HG03066 (cell line): ENCODE data around the gene UBE2Z.
"Not testable (repeated sequence)": the region's sequence is repeated elsewhere in the genome, so short reads cannot be mapped to it uniquely, and the experiment has no call there.

Source experiments
- ATAC-seq: cut with Tn5 transposase; IDR thresholded peaks from one replicate; pipeline ENCODE4 v1.9.1; 2021; ENCODE audit warnings: low read depth; ENCODE audit not compliant: unreplicated experiment

The UBE2Z gene

DNA sequence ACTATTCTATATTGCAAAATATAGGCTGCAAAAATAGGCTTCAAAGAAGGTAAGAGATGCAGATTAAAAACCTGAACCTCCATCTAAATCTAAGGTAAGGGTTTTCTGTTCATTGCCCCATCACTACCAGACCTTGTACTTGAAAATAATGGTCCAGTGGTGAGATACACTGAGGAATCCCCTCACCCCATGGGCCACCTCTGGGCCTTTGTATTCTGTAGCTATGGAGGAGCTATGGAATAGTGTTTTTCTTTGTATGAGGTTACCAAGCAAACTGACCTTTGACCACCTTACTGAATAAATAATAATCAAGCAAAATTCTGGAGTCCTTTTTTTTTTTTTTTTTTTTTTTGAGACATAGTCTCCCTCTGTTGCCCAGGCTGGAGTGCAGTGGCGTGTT is 4.8 kb upstream of the UBE2Z start:
- no peak for ATAC-seq

DNA sequence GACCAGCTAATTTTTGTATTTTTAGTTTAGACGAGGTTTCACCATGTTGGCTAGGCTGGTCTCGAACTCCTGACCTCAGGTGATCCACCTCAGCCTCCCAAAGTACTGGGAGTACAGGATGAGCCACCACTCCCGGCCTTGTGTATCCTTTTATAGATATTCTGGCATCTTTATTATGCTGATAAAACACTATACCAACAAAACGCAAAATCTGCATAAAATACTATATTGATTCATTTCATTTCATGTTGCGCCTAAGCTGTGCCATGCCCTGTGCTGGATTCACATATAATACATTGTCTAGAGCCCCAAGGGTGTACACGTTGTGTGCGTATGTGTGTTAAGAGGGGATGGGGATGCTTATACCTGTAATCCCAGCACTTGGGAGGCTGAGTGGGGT is 3.8 kb upstream of the UBE2Z start:
- ATAC-seq = no peak

- ATAC-seq = no peak
These were observed 2.2 kb upstream of the UBE2Z start for GRCh38 chr17:48905987-48906515.

- no peak for ATAC-seq
These were observed 527 bp upstream of the UBE2Z start for GRCh38 chr17:48907713-48908046.

DNA sequence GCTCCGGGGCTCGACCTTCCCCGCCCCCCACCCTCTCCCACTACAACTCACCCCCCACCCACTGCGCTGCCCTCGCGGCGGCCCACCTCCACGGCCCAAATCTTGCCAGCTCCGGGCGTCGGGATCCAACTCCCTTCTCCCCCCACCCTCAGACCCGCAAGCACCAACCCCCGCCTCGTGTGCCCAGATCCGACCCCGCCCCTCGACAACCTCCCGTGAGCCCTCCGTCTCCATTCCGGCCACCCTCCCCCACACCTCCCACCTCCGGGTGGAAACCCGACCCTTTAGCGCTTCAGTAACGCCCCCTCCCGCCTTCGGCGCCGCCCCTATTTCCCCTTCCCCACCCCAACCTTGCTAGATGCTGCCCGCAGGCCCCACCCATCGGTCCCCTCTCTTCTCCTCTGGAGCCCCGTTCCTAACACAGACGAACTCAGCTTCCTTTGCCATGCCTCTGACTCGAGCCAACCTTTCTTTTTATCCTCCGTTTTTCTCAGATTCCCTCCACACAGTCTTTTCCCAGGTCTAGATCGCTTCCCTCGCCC is 717 bp downstream of the UBE2Z start:
- ATAC-seq = peak; percentile 36

- no peak for ATAC-seq
These were observed 1.6 kb downstream of the UBE2Z start for GRCh38 chr17:48909783-48910182.

GRCh38 chr17:48910370-48910769 is 2.2 kb downstream of the UBE2Z start:
- ATAC-seq = no peak

GRCh38 chr17:48912476-48912875 is 4.3 kb downstream of the UBE2Z start:
- ATAC-seq = no peak

DNA sequence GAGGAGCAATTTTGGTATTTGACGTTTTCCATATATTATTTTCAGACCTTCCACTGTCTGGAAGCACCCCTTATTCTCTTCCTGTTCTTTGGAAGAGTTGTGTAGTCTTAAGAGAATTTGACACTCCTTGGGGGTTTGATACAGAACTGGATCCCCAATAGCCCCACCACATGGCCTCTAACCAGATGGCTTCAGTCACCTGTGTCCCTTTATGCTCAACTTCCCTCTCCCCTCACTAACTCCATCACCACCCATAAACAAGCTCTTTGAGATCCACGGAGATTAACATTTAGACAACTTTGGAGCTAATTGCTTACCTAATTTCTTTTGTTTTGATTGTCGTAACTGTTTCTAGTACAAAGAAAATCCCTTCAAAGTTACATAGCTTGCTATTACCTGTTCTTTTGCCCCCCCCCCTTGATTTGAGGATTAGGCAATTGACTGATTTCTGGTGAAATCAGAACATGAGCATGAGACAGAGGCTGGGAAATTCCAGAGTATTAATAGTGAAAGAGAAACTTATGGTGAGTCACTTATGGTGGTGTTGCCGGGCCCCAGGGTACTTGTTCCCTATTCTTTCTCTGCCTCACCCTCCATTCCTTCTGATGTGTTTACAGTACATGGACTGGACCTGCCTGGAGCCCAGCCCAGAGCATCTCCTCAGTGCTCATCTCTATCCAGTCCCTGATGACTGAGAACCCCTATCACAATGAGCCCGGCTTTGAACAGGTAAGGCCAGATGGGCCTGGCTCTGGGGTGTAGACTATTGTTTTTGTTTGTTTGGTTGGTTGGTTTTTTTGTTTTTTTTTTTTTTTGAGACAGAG is 7.5 kb downstream of the UBE2Z start:
- no peak for ATAC-seq

- ATAC-seq = no peak
These were observed 17.2 kb downstream of the UBE2Z start for GRCh38 chr17:48925251-48925990.

DNA sequence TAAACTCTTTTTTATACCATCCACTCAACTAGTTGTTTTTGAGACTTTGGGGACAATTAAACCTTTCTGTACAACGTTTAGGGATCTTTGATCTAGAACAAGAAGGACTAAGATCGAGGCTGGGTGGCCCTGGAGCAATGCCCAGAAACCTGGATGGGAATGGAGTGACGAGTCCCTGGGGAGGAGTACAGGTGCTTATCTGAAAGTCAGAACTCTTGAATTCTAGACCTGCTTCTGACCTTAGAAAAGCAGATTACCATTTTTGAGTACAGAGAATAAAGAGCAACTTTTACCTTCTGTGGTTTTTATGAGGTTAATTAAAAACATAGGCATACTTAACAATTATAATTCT is 17.8 kb downstream of the UBE2Z start:
- no peak for ATAC-seq

GRCh38 chr17:48927978-48928745 is 20.0 kb downstream of the UBE2Z start:
- ATAC-seq = no peak

DNA sequence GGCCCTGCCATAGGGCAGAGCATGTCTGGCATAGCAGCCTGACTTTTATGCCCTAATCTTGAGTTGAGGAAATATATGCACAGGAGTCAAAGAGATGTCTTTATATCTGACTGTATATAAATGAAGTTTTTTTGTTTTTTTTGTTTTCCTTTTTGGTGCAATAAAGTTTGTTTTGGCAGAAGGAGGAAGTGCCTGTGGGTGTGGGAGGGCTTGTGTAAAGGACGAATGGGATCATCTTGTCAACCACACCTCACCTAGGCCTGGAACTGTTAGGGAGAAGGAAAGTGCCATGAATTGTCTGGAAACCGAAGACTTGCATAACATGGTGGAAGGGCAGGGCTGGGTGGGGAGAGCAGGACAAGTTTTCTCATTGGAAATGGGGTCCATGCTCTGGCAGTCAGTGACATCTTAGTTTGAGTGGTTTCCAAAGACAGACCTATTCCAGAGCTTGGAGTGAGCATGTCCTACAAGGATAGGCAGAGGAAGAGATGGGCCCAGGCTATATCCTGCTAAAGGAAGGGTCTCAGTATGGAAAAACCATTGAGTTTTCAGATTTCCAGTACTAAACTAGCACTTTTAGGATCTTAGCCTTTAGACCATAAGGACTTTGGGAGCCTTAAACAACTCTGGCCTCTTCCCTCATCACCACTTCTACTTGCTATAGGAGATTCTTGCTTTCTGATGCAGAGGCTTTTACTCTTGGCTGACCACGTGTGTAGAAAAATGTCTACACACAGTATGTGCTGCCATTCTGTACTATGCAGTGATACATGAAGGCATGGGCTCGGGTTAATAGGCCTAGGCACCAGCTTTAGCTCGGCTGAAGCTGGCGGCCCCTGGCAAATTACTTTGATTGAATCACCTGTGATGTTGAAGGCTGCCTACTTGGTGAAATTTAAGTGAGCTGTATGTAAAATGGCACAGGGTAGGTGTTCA is 20.9 kb downstream of the UBE2Z start:
- no peak for ATAC-seq

GRCh38 chr17:48929812-48930165 is 21.6 kb downstream of the UBE2Z start:
- no peak for ATAC-seq

DNA sequence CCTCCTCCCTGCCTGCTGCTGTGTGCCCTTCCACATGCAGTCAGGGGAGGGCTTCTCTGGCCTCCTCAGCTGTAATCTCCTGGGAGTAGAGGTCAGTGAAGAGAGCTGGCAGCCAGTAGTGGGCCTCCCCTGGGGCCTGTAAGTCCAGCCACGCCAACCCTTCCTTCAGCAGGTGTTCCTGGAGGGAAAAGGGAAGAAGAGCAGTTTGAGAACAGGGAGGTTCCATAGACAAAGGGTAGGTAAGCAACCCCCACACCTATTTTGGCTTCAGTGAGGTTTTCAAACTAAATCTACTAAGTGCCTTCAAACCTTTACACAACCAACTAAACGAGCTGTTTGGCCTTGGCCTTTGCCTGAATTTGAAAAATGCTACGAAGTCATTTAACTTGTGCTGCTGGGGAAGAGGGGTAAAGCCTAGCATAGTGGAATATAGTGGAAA is 22.2 kb downstream of the UBE2Z start:
- ATAC-seq = no peak

GRCh38 chr17:48933035-48933434 is 24.8 kb downstream of the UBE2Z start:
- ATAC-seq = no peak

DNA sequence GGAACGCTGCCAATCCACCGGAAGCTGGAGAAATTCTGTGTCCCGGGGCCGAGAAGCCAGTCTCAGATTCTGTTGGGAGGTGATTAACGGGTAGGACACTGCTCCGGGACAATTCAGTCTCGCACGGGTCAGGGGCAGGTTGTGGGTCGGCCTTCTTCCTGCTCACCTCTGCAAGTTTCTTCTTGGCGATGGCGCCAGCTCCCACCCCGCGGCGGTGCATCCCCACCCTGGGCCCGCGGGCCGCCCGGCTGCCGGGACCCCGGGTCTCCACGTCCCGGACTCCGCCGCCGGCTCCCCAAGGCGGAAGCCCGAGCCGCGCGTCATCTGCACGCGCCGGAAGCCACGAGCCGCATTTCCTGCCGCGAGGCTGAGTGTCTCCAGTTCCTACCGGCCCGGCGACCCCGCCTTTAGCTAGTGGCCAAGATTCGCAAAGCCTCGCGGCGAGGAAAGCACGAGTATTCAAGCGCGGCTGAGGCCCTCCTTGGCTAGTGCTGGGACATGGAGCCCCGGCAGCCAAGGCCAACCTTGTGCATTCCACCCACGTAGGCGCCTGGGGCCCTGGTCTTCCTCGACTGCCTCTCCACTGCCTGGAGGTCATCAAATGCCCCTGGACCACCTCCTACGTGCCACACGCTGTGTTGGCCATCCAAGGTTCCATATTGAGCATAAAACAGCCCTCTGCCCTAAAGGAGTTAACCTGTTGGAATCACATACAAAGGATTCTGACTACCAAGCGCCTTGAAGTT is 36.5 kb downstream of the UBE2Z start, which contains the start of gene SNF8:
SNF8 (minus strand) TSS at position 328 of the 746 bp plus-strand sequence; CDS start at position 220, 108 bp downstream.
- ATAC-seq = no peak

DNA sequence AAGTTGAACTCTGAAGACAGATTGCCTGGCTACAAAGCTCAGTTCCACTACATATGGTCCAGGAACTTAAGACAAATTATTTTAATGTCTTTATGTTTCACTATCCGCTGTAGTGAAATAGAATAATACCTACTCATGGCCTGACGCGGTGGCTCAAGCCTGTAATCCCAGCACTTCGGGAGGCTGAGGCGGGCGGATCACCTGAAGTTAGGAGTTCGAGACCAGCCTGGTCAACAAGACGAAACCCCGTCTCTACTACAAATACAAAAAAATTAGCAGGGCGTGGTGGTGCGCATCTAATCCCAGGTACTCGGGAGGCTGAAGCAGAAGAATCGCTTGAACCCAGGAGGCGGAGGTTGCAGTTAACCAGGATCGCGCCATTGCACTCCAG is 37.0 kb downstream of the UBE2Z start:
- ATAC-seq = not testable (repeated sequence)

DNA sequence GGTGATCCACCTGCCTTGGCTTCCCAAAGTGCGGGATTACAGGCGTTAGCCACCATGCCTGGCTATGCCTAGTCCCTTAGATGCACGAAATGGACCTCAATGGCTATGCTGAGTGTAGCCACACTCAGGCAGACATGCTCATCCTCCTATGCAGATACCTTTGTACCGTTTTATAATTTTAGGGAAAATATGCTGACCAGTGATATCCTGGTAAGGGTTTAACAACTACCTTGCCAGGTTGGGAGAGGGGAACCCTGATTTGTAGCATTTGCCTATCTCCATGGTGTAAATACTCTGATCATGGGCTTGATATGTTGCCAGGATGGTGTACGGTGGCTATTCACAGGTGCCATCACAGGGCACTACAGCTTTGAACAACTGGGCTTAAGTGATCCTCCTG is 43.4 kb downstream of the UBE2Z start:
- ATAC-seq = no peak
